GM21619 (cell line): Measurements from ENCODE around the gene COL23A1.

Experiments used
- ATAC-seq: cut with Tn5 transposase; IDR thresholded peaks from one replicate; pipeline ENCODE4 v1.9.1; 2021; ENCODE audit not compliant: unreplicated experiment

The COL23A1 gene

GRCh38 chr5:178291969-178292825 is 298.0 kb downstream of the COL23A1 start:
- ATAC-seq: no peak

GRCh38 chr5:178291161-178291561 is 299.0 kb downstream of the COL23A1 start:
- ATAC-seq: no peak

GRCh38 chr5:178290376-178290775 is 299.8 kb downstream of the COL23A1 start:
- ATAC-seq: no peak

GRCh38 chr5:178289438-178289837 is 300.8 kb downstream of the COL23A1 start:
- ATAC-seq: no peak

- no peak for ATAC-seq
Observed at GRCh38 chr5:178288401-178289368, 301.5 kb downstream of the COL23A1 start.

GRCh38 chr5:178287791-178288105 is 302.4 kb downstream of the COL23A1 start:
- no peak for ATAC-seq

GRCh38 chr5:178287091-178287790 is 303.0 kb downstream of the COL23A1 start:
- no peak for ATAC-seq

- no peak for ATAC-seq
Observed at GRCh38 chr5:178286226-178287090, 303.7 kb downstream of the COL23A1 start.

GRCh38 chr5:178285399-178286225 is 304.6 kb downstream of the COL23A1 start:
- no peak for ATAC-seq

GRCh38 chr5:178284996-178285395 is 305.2 kb downstream of the COL23A1 start:
- no peak for ATAC-seq

GRCh38 chr5:178284093-178284675 is 306.0 kb downstream of the COL23A1 start:
- ATAC-seq: no peak

GRCh38 chr5:178283520-178283919 is 306.7 kb downstream of the COL23A1 start:
- ATAC-seq: no peak

- no peak for ATAC-seq
Observed at GRCh38 chr5:178282391-178282790, 307.8 kb downstream of the COL23A1 start.

- no peak for ATAC-seq
Observed at GRCh38 chr5:178281331-178281730, 308.9 kb downstream of the COL23A1 start.

GRCh38 chr5:178280631-178281030 is 309.6 kb downstream of the COL23A1 start:
- ATAC-seq: no peak

- ATAC-seq: peak; percentile 78
Observed at GRCh38 chr5:178279723-178280438, 310.3 kb downstream of the COL23A1 start.

GRCh38 chr5:178279026-178279722 is 311.0 kb downstream of the COL23A1 start:
- no peak for ATAC-seq
